Measurements from ENCODE around the gene TLL2. TPM values are rescaled to one million over a fixed set of nuclear protein-coding genes. Genes with fewer than 3 reads are reported as not detected.

TLL2 gene
- total RNA-seq, 1 experiment from 2014 or later = 9.1 TPM

GRCh38 chr10:96317067-96317833, 196.5 kb downstream of the TLL2 start (continued):
- TF ChIP-seq ZMAT4 (CRISPR knock-in tag; IDR thresholded peaks at IDR 0.05) = no peak
- no peak for TF ChIP-seq ARID4B (CRISPR knock-in tag; IDR thresholded peaks at IDR 0.05; ENCODE audit: borderline replicate concordance)
- TF ChIP-seq STAT6 (CRISPR knock-in tag; conservative IDR thresholded peaks at IDR 0.05; ENCODE audit: low read depth) = no peak
- no peak for TF ChIP-seq ESRRA (CRISPR knock-in tag; IDR thresholded peaks at IDR 0.05; ENCODE audit: borderline replicate concordance)
- TF ChIP-seq FOXJ3 (CRISPR knock-in tag; IDR thresholded peaks at IDR 0.05; ENCODE audit: borderline replicate concordance) = no peak

Other genes with a start within 250 kb of the TLL2 start
- gene BLNK, start 242.4 kb downstream of the TLL2 start, total RNA-seq (2021) = not detected in 3 replicates
- 0.09 TPM in 1 of 3 replicates, not detected in the others for gene DNTT, start 209.5 kb downstream of the TLL2 start, total RNA-seq (2021)
- 0.04 TPM in 1 of 3 replicates, not detected in the others for gene OPALIN, start 154.9 kb downstream of the TLL2 start, total RNA-seq (2021)
- gene TM9SF3, start 73.1 kb upstream of the TLL2 start, total RNA-seq (2021) = 107 to 116 TPM (median 113 TPM) in 3 replicates
- gene PIK3AP1, start 206.6 kb upstream of the TLL2 start, total RNA-seq (2021) = 3.3 to 4.3 TPM (median 3.5 TPM) in 3 replicates

All from WTC11 (cell line).